BJ (cell line): ENCODE measurements around the gene BBS10. TPM values are rescaled to one million over a fixed set of nuclear protein-coding genes. Genes with fewer than 3 reads are reported as not detected.

Experiments used
- CTCF ChIA-PET: fragments of 350-600 bp; formaldehyde crosslinking; extraction: SDS; loops from one replicate; lab custom pipeline; 2021; ENCODE audit warnings: antibody characterized with exemption, inconsistent platforms; lab: Yijun Ruan, JAX
- POLR2A ChIA-PET: fragments of 300-600 bp; sonication (Branson Sonifier 250); formaldehyde crosslinking; extraction: SDS; loops from one replicate; lab custom pipeline; 2021; ENCODE audit warnings: antibody characterized with exemption; lab: Charles Lee
- DNase-seq: peaks from one replicate; pipeline ENCODE4 v3.0.0-alpha.2; 2011; ENCODE audit warnings: low read depth
- H3K27me3 ChIP-seq: 2 replicates; pipeline ENCODE4 v1.6.0; 2011; ENCODE audit warnings: low read length; ENCODE audit not compliant: control insufficient read depth, insufficient read depth
- H3K36me3 ChIP-seq: 2 replicates; pipeline ENCODE4 v1.5.1; 2011; ENCODE audit warnings: low read length; ENCODE audit not compliant: control insufficient read depth, insufficient read depth
- H3K4me3 ChIP-seq: 2 replicates; pipeline ENCODE4 v1.5.1; 2011; ENCODE audit warnings: low read depth, mild to moderate bottlenecking, control low read depth, low read length
- polyA plus RNA-seq: library from polyadenylated mRNA; depleted of rRNA; stranded (reverse); fragments of >200 nt; gene quantifications from 2 replicates; pipeline ENCODE4 v1.2.3, GENCODE V29; 2011
- TF ChIP-seq, protein P1 (sequence below): IDR thresholded peaks from 2 replicates; pipeline ENCODE4 v1.5.1; 2011; ENCODE audit warnings: low read depth, mild to moderate bottlenecking, control low read depth, inconsistent platforms, low read length, moderate library complexity; ENCODE audit not compliant: insufficient read depth

BBS10 gene
- polyA plus RNA-seq, 1 experiment, result 4.9 TPM

DNA sequence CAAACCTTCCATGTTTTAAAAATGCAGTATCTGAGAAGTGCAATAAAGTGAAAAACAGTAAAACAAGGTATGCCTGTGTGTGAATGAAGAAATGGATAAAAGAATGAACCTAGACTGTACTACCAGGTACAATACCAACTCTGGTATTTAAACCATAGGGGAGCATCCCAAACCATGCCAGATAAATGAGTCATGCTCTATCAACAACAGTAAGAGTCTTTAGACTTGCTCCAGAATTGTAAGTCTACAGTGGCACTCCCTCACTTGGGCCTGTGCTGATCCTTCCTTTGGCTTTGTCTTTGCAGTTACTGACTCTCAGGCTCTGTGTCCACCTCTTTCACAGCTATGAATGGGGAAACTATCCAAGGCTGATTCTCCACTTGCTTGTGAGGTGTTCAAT lies 38.1 kb downstream of the BBS10 start:
- CTCF ChIA-PET, result no interaction called here
- POLR2A ChIA-PET, result no interaction called here
- TF ChIP-seq, protein P1, sequence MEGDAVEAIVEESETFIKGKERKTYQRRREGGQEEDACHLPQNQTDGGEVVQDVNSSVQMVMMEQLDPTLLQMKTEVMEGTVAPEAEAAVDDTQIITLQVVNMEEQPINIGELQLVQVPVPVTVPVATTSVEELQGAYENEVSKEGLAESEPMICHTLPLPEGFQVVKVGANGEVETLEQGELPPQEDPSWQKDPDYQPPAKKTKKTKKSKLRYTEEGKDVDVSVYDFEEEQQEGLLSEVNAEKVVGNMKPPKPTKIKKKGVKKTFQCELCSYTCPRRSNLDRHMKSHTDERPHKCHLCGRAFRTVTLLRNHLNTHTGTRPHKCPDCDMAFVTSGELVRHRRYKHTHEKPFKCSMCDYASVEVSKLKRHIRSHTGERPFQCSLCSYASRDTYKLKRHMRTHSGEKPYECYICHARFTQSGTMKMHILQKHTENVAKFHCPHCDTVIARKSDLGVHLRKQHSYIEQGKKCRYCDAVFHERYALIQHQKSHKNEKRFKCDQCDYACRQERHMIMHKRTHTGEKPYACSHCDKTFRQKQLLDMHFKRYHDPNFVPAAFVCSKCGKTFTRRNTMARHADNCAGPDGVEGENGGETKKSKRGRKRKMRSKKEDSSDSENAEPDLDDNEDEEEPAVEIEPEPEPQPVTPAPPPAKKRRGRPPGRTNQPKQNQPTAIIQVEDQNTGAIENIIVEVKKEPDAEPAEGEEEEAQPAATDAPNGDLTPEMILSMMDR, result no peak
- no peaks in the 10 kb centered on the region for H3K36me3 ChIP-seq
- DNase-seq, result no peak
- H3K4me3 ChIP-seq, result no peak overlapping the region
- H3K27me3 ChIP-seq, result no peaks in the 10 kb centered on the region

DNA sequence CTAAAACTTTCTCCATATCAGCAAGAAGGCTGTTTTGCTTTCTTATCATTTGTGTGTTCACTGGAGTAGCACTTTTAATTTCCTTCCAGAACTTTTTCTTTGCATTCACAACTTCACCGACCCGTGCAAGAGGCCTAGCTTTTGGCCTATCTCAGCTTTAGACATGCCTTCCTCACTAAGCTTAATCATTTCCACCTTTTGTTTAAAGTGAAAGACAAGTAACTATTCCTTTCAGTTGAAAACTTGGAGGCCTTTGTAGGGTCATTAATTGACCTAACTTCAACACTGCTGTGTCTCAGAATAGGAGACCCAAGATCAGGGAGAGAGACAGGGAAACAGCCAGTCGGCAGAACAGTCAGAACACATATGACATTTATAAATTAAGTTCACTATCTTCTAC lies 39.3 kb downstream of the BBS10 start:
- no peak for DNase-seq
- CTCF ChIA-PET, result interaction anchor here (0.7 kb wide), 1 partner anchor 178 kb away, joined by 3 read pairs; no protein-coding TSS in a partner anchor
- no peak overlapping the region for H3K4me3 ChIP-seq
- H3K36me3 ChIP-seq, result no peaks in the 10 kb centered on the region
- POLR2A ChIA-PET, result no interaction called here
- TF ChIP-seq, protein P1, result no peak
- H3K27me3 ChIP-seq, result no peaks in the 10 kb centered on the region

DNA sequence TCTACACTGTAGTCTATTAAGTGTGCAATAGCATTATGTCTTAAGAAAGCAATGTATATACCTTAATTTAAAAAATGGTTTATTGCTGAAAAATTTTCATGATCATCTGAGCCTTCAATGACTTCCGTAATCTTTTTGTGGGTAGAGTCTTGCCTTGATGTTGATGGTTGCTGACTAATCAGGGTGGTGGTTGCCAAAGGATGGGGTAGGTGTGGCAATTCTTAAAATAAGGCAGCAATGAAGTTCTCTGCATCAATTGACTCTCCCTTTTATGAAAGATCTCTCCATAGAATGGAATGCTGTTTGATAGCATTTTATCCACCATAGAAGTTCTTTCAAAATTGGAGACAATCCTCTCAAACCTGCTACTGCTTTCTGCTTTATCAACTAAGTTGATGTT lies 41.1 kb downstream of the BBS10 start:
- no peak overlapping the region for H3K4me3 ChIP-seq
- no peak for DNase-seq
- POLR2A ChIA-PET, result no interaction called here
- H3K36me3 ChIP-seq, result no peaks in the 10 kb centered on the region
- CTCF ChIA-PET, result no interaction called here
- TF ChIP-seq, protein P1, result no peak
- no peaks in the 10 kb centered on the region for H3K27me3 ChIP-seq

DNA sequence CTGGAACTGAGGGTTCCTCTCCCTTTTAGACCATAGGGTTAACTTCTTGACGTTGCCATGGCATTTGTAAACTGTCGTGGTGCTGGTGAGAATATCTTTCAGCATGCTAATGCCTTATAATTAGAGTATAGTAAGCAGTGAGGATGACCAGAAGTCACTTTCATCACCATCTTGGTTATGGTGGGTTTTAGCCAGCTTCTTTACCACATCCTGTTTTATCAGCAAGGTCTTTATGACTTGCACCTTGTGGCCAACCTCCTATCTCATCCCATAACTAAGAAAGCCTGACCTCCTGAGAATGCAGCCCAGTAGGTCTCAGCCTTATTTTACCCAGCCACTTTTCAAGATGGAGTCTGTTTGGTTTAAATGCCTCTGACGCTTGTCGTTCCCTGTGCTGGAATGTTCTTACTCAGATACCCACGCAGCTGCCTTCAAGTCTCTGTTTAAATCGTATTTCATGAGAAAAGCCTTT lies 44.2 kb downstream of the BBS10 start:
- ChIA-PET CTCF (no interaction called here), POLR2A (interaction anchor here (0.5 kb wide), 1 partner anchor 41 kb away, joined by 3 read pairs; no protein-coding TSS in a partner anchor)
- TF ChIP-seq, protein P1, result no peak
- Histone ChIP-seq H3K27me3 (no peaks in the 10 kb centered on the region), H3K36me3 (no peaks in the 10 kb centered on the region), H3K4me3 (no peak overlapping the region)
- no peak for DNase-seq

DNA sequence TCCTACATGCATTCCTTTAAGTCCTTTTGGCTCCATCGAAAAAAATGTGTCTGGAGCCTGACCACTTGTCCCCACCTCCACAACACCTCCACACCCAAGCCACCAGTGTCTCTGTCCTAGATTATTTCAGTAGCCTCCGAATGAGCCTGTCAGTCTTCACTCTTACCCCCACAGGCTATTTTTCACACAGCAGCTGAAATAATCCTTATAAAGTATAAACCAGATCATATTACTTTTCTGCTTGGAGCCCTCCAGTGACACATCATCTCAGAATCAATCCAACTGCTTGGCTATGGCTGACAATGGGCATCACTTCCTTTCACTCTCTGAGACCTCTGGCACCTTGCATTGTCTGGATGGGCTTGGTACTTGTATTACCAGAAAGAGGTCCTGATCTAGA lies 44.9 kb downstream of the BBS10 start:
- TF ChIP-seq, protein P1, result no peak
- CTCF ChIA-PET, result no interaction called here
- DNase-seq, result no peak

More for the DNA sequence above, 44.9 kb downstream of the BBS10 start:
- Histone ChIP-seq H3K36me3 (no peaks in the 10 kb centered on the region), H3K27me3 (no peaks in the 10 kb centered on the region), H3K4me3 (no peak overlapping the region)
- POLR2A ChIA-PET, result interaction anchor here (0.5 kb wide), 1 partner anchor 41 kb away, joined by 3 read pairs; no protein-coding TSS in a partner anchor
